T-helper 1 cell treated with Interleukin-12 subunit alpha and Interleukin-12 subunit beta and Interleukin-4 antibody, amounts not matched to agents 30 μg/mL and 1 μg/mL, for 36 hours (primary cell): ENCODE measurements around the gene MVB12A.

Source experiments
- H3K27ac Mint-ChIP-seq: one replicate; pipeline ENCODE4 v1.8.0; 2021; ENCODE audit warnings: mild to moderate bottlenecking, mixed read lengths
- H3K27me3 Mint-ChIP-seq: one replicate; pipeline ENCODE4 v1.8.0; 2021; ENCODE audit warnings: low read depth, mixed read lengths
- H3K36me3 Mint-ChIP-seq: one replicate; pipeline ENCODE4 v1.8.0; 2021; ENCODE audit warnings: low read depth, mixed read lengths
- H3K4me1 Mint-ChIP-seq: one replicate; pipeline ENCODE4 v1.8.0; 2021; ENCODE audit warnings: low read depth, mixed read lengths
- H3K4me3 Mint-ChIP-seq: one replicate; pipeline ENCODE4 v1.8.0; 2021; ENCODE audit warnings: mild to moderate bottlenecking, moderate library complexity, mixed read lengths
- H3K9me3 Mint-ChIP-seq: one replicate; pipeline ENCODE4 v1.8.0; 2021; ENCODE audit warnings: mixed read lengths

MVB12A gene

GRCh38 chr19:17394891-17395415 is 24.9 kb upstream of the MVB12A start:
- Mint-ChIP-seq H3K4me1 (peaks cover 15% of the 10 kb centered on the region), H3K9me3 (no peaks in the 10 kb centered on the region), H3K27ac (peak overlapping the region; percentile 82), H3K27me3 (peaks cover 12% of the 10 kb centered on the region), H3K4me3 (no peak overlapping the region), H3K36me3 (peaks cover 8% of the 10 kb centered on the region)

- Mint-ChIP-seq H3K4me1 (peaks cover 15% of the 10 kb centered on the region), H3K36me3 (peaks cover 22% of the 10 kb centered on the region), H3K4me3 (no peak overlapping the region), H3K27me3 (no peaks in the 10 kb centered on the region), H3K9me3 (no peaks in the 10 kb centered on the region), H3K27ac (peak overlapping the region; percentile 36)
Measured at GRCh38 chr19:17398902-17399527, 20.8 kb upstream of the MVB12A start.

GRCh38 chr19:17401628-17402027 is 18.2 kb upstream of the MVB12A start:
- H3K4me3 Mint-ChIP-seq: no peak overlapping the region
- H3K4me1 Mint-ChIP-seq: peaks cover 25% of the 10 kb centered on the region
- H3K9me3 Mint-ChIP-seq: no peaks in the 10 kb centered on the region
- H3K27ac Mint-ChIP-seq: no peak overlapping the region
- no peaks in the 10 kb centered on the region for H3K27me3 Mint-ChIP-seq
- H3K36me3 Mint-ChIP-seq: peaks cover 24% of the 10 kb centered on the region

- no peaks in the 10 kb centered on the region for H3K9me3 Mint-ChIP-seq
Measured at GRCh38 chr19:17402982-17403855, 16.6 kb upstream of the MVB12A start.

GRCh38 chr19:17404015-17404414 is 15.8 kb upstream of the MVB12A start:
- H3K36me3 Mint-ChIP-seq: peaks cover 21% of the 10 kb centered on the region
- H3K27me3 Mint-ChIP-seq: no peaks in the 10 kb centered on the region
- peak overlapping the region; percentile 88 for H3K4me3 Mint-ChIP-seq
- H3K4me1 Mint-ChIP-seq: peaks cover 36% of the 10 kb centered on the region
- H3K9me3 Mint-ChIP-seq: no peaks in the 10 kb centered on the region
- H3K27ac Mint-ChIP-seq: peak overlapping the region; percentile 91

More at GRCh38 chr19:17402982-17403855, 16.6 kb upstream of the MVB12A start:
- peaks cover 22% of the 10 kb centered on the region for H3K36me3 Mint-ChIP-seq
- H3K4me3 Mint-ChIP-seq: peak overlapping the region; percentile 88
- peaks cover 36% of the 10 kb centered on the region for H3K4me1 Mint-ChIP-seq
- H3K27me3 Mint-ChIP-seq: no peaks in the 10 kb centered on the region
- H3K27ac Mint-ChIP-seq: peak overlapping the region; percentile 83

- H3K4me3 Mint-ChIP-seq: peak overlapping the region; percentile 88
- peaks cover 21% of the 10 kb centered on the region for H3K36me3 Mint-ChIP-seq
- H3K9me3 Mint-ChIP-seq: no peaks in the 10 kb centered on the region
- H3K4me1 Mint-ChIP-seq: peaks cover 36% of the 10 kb centered on the region
- H3K27ac Mint-ChIP-seq: peak overlapping the region; percentile 91
- no peaks in the 10 kb centered on the region for H3K27me3 Mint-ChIP-seq
Measured at GRCh38 chr19:17404621-17405249, 15.1 kb upstream of the MVB12A start.

GRCh38 chr19:17405250-17406045 is 14.4 kb upstream of the MVB12A start, which contains the start of gene BST2:
BST2 (minus strand) TSS chr19:17405630; CDS start chr19:17405575, 55 bp downstream.
- H3K27ac Mint-ChIP-seq: peak within 1 kb of the TSS; percentile 91
- H3K36me3 Mint-ChIP-seq: peaks cover 21% of the 10 kb centered on the region

GRCh38 chr19:17406046-17406886 is 13.6 kb upstream of the MVB12A start:
- Mint-ChIP-seq H3K4me1 (peaks cover 36% of the 10 kb centered on the region), H3K27ac (peak overlapping the region; percentile 74), H3K4me3 (peak overlapping the region; percentile 88), H3K9me3 (no peaks in the 10 kb centered on the region), H3K36me3 (peaks cover 20% of the 10 kb centered on the region), H3K27me3 (no peaks in the 10 kb centered on the region)

More at GRCh38 chr19:17405250-17406045, 14.4 kb upstream of the MVB12A start, which contains the start of gene BST2:
- Mint-ChIP-seq H3K4me1 (peaks cover 36% of the 10 kb centered on the region), H3K27me3 (no peaks in the 10 kb centered on the region), H3K4me3 (peak within 1 kb of the TSS; percentile 88), H3K9me3 (no peaks in the 10 kb centered on the region)

- Mint-ChIP-seq H3K9me3 (no peaks in the 10 kb centered on the region), H3K4me3 (peak overlapping the region; percentile 88), H3K36me3 (peaks cover 20% of the 10 kb centered on the region), H3K27ac (peak overlapping the region; percentile 74), H3K27me3 (no peaks in the 10 kb centered on the region), H3K4me1 (peaks cover 33% of the 10 kb centered on the region)
Measured at GRCh38 chr19:17406887-17407196, 13.0 kb upstream of the MVB12A start.

GRCh38 chr19:17409990-17410389 is 9.9 kb upstream of the MVB12A start:
- no peak overlapping the region for H3K27ac Mint-ChIP-seq
- H3K4me3 Mint-ChIP-seq: peak overlapping the region; percentile 31

GRCh38 chr19:17411801-17412200 is 8.0 kb upstream of the MVB12A start:
- Mint-ChIP-seq H3K27ac (no peak overlapping the region), H3K4me3 (no peak overlapping the region), H3K9me3 (no peaks in the 10 kb centered on the region), H3K27me3 (no peaks in the 10 kb centered on the region), H3K36me3 (peaks cover 30% of the 10 kb centered on the region), H3K4me1 (peaks cover 16% of the 10 kb centered on the region)

More at GRCh38 chr19:17409990-17410389, 9.9 kb upstream of the MVB12A start:
- H3K36me3 Mint-ChIP-seq: peaks cover 22% of the 10 kb centered on the region
- H3K9me3 Mint-ChIP-seq: no peaks in the 10 kb centered on the region
- H3K27me3 Mint-ChIP-seq: no peaks in the 10 kb centered on the region
- peaks cover 28% of the 10 kb centered on the region for H3K4me1 Mint-ChIP-seq

GRCh38 chr19:17414097-17414496 is 5.8 kb upstream of the MVB12A start:
- Mint-ChIP-seq H3K27ac (no peak overlapping the region), H3K9me3 (no peaks in the 10 kb centered on the region), H3K4me1 (peaks cover 11% of the 10 kb centered on the region), H3K27me3 (no peaks in the 10 kb centered on the region), H3K4me3 (no peak overlapping the region), H3K36me3 (peaks cover 33% of the 10 kb centered on the region)

GRCh38 chr19:17415121-17415520 is 4.7 kb upstream of the MVB12A start:
- H3K4me1 Mint-ChIP-seq: peaks cover 17% of the 10 kb centered on the region
- no peak overlapping the region for H3K27ac Mint-ChIP-seq
- no peaks in the 10 kb centered on the region for H3K27me3 Mint-ChIP-seq
- peaks cover 36% of the 10 kb centered on the region for H3K36me3 Mint-ChIP-seq
- H3K9me3 Mint-ChIP-seq: no peaks in the 10 kb centered on the region
- H3K4me3 Mint-ChIP-seq: no peak overlapping the region
